Activated naive CD8-positive, alpha-beta T cell treated with anti-CD3 and anti-CD28 coated beads, Interleukin-2, amount 50 U/mL, for 24 hours (primary cell): ENCODE data around the gene EPHA6.
"Not testable (repeated sequence)": the region's sequence is repeated elsewhere in the genome, so short reads cannot be mapped to it uniquely, and the experiment has no call there.

Experiments
- ATAC-seq: fragments of 150-1000 bp; cut with Tn5 transposase; one replicate; pipeline ENCODE4 v1.10.0; 2021
- DNase-seq: peaks from one replicate; pipeline ENCODE4 v3.0.0; 2021
- H3K27ac Mint-ChIP-seq: one replicate; pipeline ENCODE4 v1.8.0; 2021; ENCODE audit warnings: mild to moderate bottlenecking, mixed read lengths
- H3K27me3 Mint-ChIP-seq: one replicate; pipeline ENCODE4 v1.8.0; 2021; ENCODE audit warnings: mixed read lengths
- H3K36me3 Mint-ChIP-seq: one replicate; pipeline ENCODE4 v1.8.0; 2021; ENCODE audit warnings: low read depth, mixed read lengths
- H3K4me1 Mint-ChIP-seq: one replicate; pipeline ENCODE4 v1.8.0; 2021; ENCODE audit warnings: mixed read lengths
- H3K4me3 Mint-ChIP-seq: one replicate; pipeline ENCODE4 v1.8.0; 2021; ENCODE audit warnings: mild to moderate bottlenecking, moderate library complexity, mixed read lengths
- H3K9me3 Mint-ChIP-seq: one replicate; pipeline ENCODE4 v1.8.0; 2021; ENCODE audit warnings: mixed read lengths

The EPHA6 gene

GRCh38 chr3:97409612-97410011, 595.2 kb downstream of the EPHA6 start:
- Mint-ChIP-seq H3K4me1 (no peaks in the 10 kb centered on the region), H3K27me3 (no peaks in the 10 kb centered on the region), H3K27ac (no peak overlapping the region), H3K4me3 (no peak overlapping the region), H3K9me3 (no peaks in the 10 kb centered on the region), H3K36me3 (no peaks in the 10 kb centered on the region)
- ATAC-seq (no peak), DNase-seq (no peak)

GRCh38 chr3:97421565-97421964, 607.2 kb downstream of the EPHA6 start:
- DNase-seq, result no peak
- no peak overlapping the region for H3K4me3 Mint-ChIP-seq
- ATAC-seq, result no peak
- H3K9me3 Mint-ChIP-seq, result peaks cover 9% of the 10 kb centered on the region
- no peaks in the 10 kb centered on the region for H3K4me1 Mint-ChIP-seq
- H3K36me3 Mint-ChIP-seq, result no peaks in the 10 kb centered on the region
- H3K27me3 Mint-ChIP-seq, result no peaks in the 10 kb centered on the region
- no peak overlapping the region for H3K27ac Mint-ChIP-seq

- no peak overlapping the region for H3K27ac Mint-ChIP-seq
- DNase-seq (no peak), ATAC-seq (no peak)
- no peaks in the 10 kb centered on the region for H3K36me3 Mint-ChIP-seq
- H3K4me3 Mint-ChIP-seq, result no peak overlapping the region
- no peaks in the 10 kb centered on the region for H3K4me1 Mint-ChIP-seq
- peaks cover 15% of the 10 kb centered on the region for H3K9me3 Mint-ChIP-seq
- no peaks in the 10 kb centered on the region for H3K27me3 Mint-ChIP-seq
Measured at GRCh38 chr3:97425002-97425401, 610.6 kb downstream of the EPHA6 start.

- peaks cover 14% of the 10 kb centered on the region for H3K9me3 Mint-ChIP-seq
- no peak overlapping the region for H3K4me3 Mint-ChIP-seq
- DNase-seq (no peak), ATAC-seq (no peak)
- no peak overlapping the region for H3K27ac Mint-ChIP-seq
- H3K36me3 Mint-ChIP-seq, result no peaks in the 10 kb centered on the region
- no peaks in the 10 kb centered on the region for H3K4me1 Mint-ChIP-seq
- H3K27me3 Mint-ChIP-seq, result no peaks in the 10 kb centered on the region
Measured at GRCh38 chr3:97430601-97431000, 616.2 kb downstream of the EPHA6 start.

- ATAC-seq (no peak), DNase-seq (no peak)
- H3K9me3 Mint-ChIP-seq, result no peaks in the 10 kb centered on the region
- H3K27ac Mint-ChIP-seq, result no peak overlapping the region
- no peaks in the 10 kb centered on the region for H3K36me3 Mint-ChIP-seq
- H3K4me3 Mint-ChIP-seq, result no peak overlapping the region
- no peaks in the 10 kb centered on the region for H3K4me1 Mint-ChIP-seq
- no peaks in the 10 kb centered on the region for H3K27me3 Mint-ChIP-seq
Measured at GRCh38 chr3:97432914-97433313, 618.5 kb downstream of the EPHA6 start.

GRCh38 chr3:97438131-97438530, 623.7 kb downstream of the EPHA6 start:
- no peaks in the 10 kb centered on the region for H3K4me1 Mint-ChIP-seq
- no peaks in the 10 kb centered on the region for H3K27me3 Mint-ChIP-seq
- H3K27ac Mint-ChIP-seq, result no peak overlapping the region
- no peaks in the 10 kb centered on the region for H3K9me3 Mint-ChIP-seq
- no peaks in the 10 kb centered on the region for H3K36me3 Mint-ChIP-seq
- no peak for ATAC-seq
- no peak for DNase-seq
- no peak overlapping the region for H3K4me3 Mint-ChIP-seq

GRCh38 chr3:97439373-97439772, 625.0 kb downstream of the EPHA6 start:
- no peak overlapping the region for H3K27ac Mint-ChIP-seq
- ATAC-seq, result no peak
- H3K9me3 Mint-ChIP-seq, result no peaks in the 10 kb centered on the region
- no peaks in the 10 kb centered on the region for H3K4me1 Mint-ChIP-seq
- no peaks in the 10 kb centered on the region for H3K27me3 Mint-ChIP-seq
- H3K4me3 Mint-ChIP-seq, result no peak overlapping the region
- no peaks in the 10 kb centered on the region for H3K36me3 Mint-ChIP-seq
- no peak for DNase-seq

GRCh38 chr3:97464035-97464434, 649.6 kb downstream of the EPHA6 start:
- Mint-ChIP-seq H3K27me3 (no peaks in the 10 kb centered on the region), H3K4me3 (no peak overlapping the region)

GRCh38 chr3:97470481-97470880, 656.1 kb downstream of the EPHA6 start:
- DNase-seq (no peak), ATAC-seq (no peak)
- Mint-ChIP-seq H3K4me1 (no peaks in the 10 kb centered on the region), H3K4me3 (no peak overlapping the region), H3K27me3 (no peaks in the 10 kb centered on the region), H3K9me3 (no peaks in the 10 kb centered on the region), H3K36me3 (no peaks in the 10 kb centered on the region), H3K27ac (no peak overlapping the region)

More at GRCh38 chr3:97464035-97464434, 649.6 kb downstream of the EPHA6 start:
- DNase-seq, result no peak
- no peaks in the 10 kb centered on the region for H3K9me3 Mint-ChIP-seq
- no peak overlapping the region for H3K27ac Mint-ChIP-seq
- H3K36me3 Mint-ChIP-seq, result no peaks in the 10 kb centered on the region
- H3K4me1 Mint-ChIP-seq, result no peaks in the 10 kb centered on the region
- ATAC-seq, result no peak

- H3K27me3 Mint-ChIP-seq, result no peaks in the 10 kb centered on the region
- H3K9me3 Mint-ChIP-seq, result peaks cover 3% of the 10 kb centered on the region
- DNase-seq (no peak), ATAC-seq (no peak)
- H3K27ac Mint-ChIP-seq, result no peak overlapping the region
- no peak overlapping the region for H3K4me3 Mint-ChIP-seq
- no peaks in the 10 kb centered on the region for H3K36me3 Mint-ChIP-seq
- H3K4me1 Mint-ChIP-seq, result no peaks in the 10 kb centered on the region
Measured at GRCh38 chr3:97479740-97480139, 665.3 kb downstream of the EPHA6 start.

GRCh38 chr3:97480696-97481289, 666.4 kb downstream of the EPHA6 start:
- H3K27ac Mint-ChIP-seq, H3K4me3 Mint-ChIP-seq, H3K36me3 Mint-ChIP-seq, H3K9me3 Mint-ChIP-seq, H3K4me1 Mint-ChIP-seq, ATAC-seq, DNase-seq, H3K27me3 Mint-ChIP-seq: not testable (repeated sequence)

GRCh38 chr3:97481416-97481815, 667.0 kb downstream of the EPHA6 start:
- Mint-ChIP-seq H3K4me1 (no peaks in the 10 kb centered on the region), H3K36me3 (no peaks in the 10 kb centered on the region), H3K27ac (no peak overlapping the region), H3K9me3 (peaks cover 3% of the 10 kb centered on the region), H3K4me3 (no peak overlapping the region), H3K27me3 (no peaks in the 10 kb centered on the region)
- DNase-seq (no peak), ATAC-seq (peak; percentile 36)

- H3K9me3 Mint-ChIP-seq, result peaks cover 3% of the 10 kb centered on the region
- H3K4me1 Mint-ChIP-seq, result no peaks in the 10 kb centered on the region
- no peaks in the 10 kb centered on the region for H3K36me3 Mint-ChIP-seq
- H3K27me3 Mint-ChIP-seq, result no peaks in the 10 kb centered on the region
- no peak for DNase-seq
- ATAC-seq, result no peak
- no peak overlapping the region for H3K27ac Mint-ChIP-seq
- no peak overlapping the region for H3K4me3 Mint-ChIP-seq
Measured at GRCh38 chr3:97485206-97485605, 670.8 kb downstream of the EPHA6 start.

GRCh38 chr3:97487587-97487986, 673.2 kb downstream of the EPHA6 start:
- Mint-ChIP-seq H3K36me3 (no peaks in the 10 kb centered on the region), H3K4me1 (no peaks in the 10 kb centered on the region), H3K9me3 (no peaks in the 10 kb centered on the region), H3K4me3 (no peak overlapping the region), H3K27me3 (no peaks in the 10 kb centered on the region), H3K27ac (no peak overlapping the region)
- no peak for DNase-seq
- no peak for ATAC-seq

- Mint-ChIP-seq H3K4me1 (no peaks in the 10 kb centered on the region), H3K4me3 (no peak overlapping the region), H3K9me3 (no peaks in the 10 kb centered on the region), H3K36me3 (no peaks in the 10 kb centered on the region), H3K27me3 (no peaks in the 10 kb centered on the region), H3K27ac (no peak overlapping the region)
- no peak for DNase-seq
- no peak for ATAC-seq
Measured at GRCh38 chr3:97488741-97489140, 674.3 kb downstream of the EPHA6 start.

- no peak for ATAC-seq
- Mint-ChIP-seq H3K4me1 (no peaks in the 10 kb centered on the region), H3K27me3 (no peaks in the 10 kb centered on the region)
Measured at GRCh38 chr3:97495896-97496295, 681.5 kb downstream of the EPHA6 start.

More at GRCh38 chr3:97495896-97496295, 681.5 kb downstream of the EPHA6 start:
- Mint-ChIP-seq H3K36me3 (no peaks in the 10 kb centered on the region), H3K9me3 (peaks cover 12% of the 10 kb centered on the region), H3K27ac (no peak overlapping the region), H3K4me3 (no peak overlapping the region)
- no peak for DNase-seq
